Tibial artery (tissue), 4 donors: ENCODE data around the gene RXYLT1.
"Not testable (repeated sequence)": the region's sequence is repeated elsewhere in the genome, so short reads cannot be mapped to it uniquely, and the experiment has no call there.

Experiments
- DNase-seq, 2 donors: peaks; one replicate each; pipeline ENCODE4 v3.0.0-alpha.2; 2019
- H3K27ac ChIP-seq, 2 donors: fragments of 200-600 bp; sonication (generic) in 1 of 2; 1 replicate in 1 of 2; 2 replicates in 1 of 2; pipeline ENCODE4 v1.5.1; 2018 to 2019; ENCODE audit warnings: mild to moderate bottlenecking in 1 of 2
- H3K27me3 ChIP-seq, 2 donors: fragments of 200-600 bp; sonication (generic) in 1 of 2; one replicate each; pipeline versions ENCODE4 v1.5.1 to v1.6.0; 2016 to 2019
- H3K36me3 ChIP-seq, 3 donors: fragments of 200-600 bp; sonication (generic) in 2 of 3; one replicate each; pipeline ENCODE4 v1.5.1; 2016 to 2019; ENCODE audit warnings: mild to moderate bottlenecking in 2 of 3
- H3K4me1 ChIP-seq, 4 donors: fragments of 200-600 bp; sonication (generic) in 2 of 4; 1 replicate in 3 of 4; 2 replicates in 1 of 4; pipeline ENCODE4 v1.5.1; 2016 to 2019
- H3K4me3 ChIP-seq, 2 donors: fragments of 200-600 bp; sonication (generic) in 1 of 2; 1 replicate in 1 of 2; 2 replicates in 1 of 2; pipeline ENCODE4 v1.5.1; 2018 to 2019; ENCODE audit warnings: mild to moderate bottlenecking in 2 of 2
- H3K9me3 ChIP-seq, 3 donors: fragments of 200-600 bp; sonication (generic) in 1 of 3; one replicate each; pipeline ENCODE4 v1.5.1; 2016 to 2019
- CTCF ChIP-seq, 2 experiments: fragments of 200-600 bp in 1 of 2; fragments of 450-650 bp in 1 of 2; IDR thresholded peaks; one replicate each; pipeline ENCODE4 v1.5.1; 2017 to 2019; ENCODE audit warnings: antibody characterized with exemption in 2 of 2, mild to moderate bottlenecking in 1 of 2, moderate library complexity in 1 of 2
- intact Hi-C: fragments of 100-400 bp; cut with DNase I; formaldehyde crosslinking; loops from one replicate; pipeline ENCODE4 v1.15.0; 2023; ENCODE audit warnings: low total_unique reads

RXYLT1 gene

GRCh38 chr12:63841571-63841970 is 61.9 kb downstream of the RXYLT1 start:
- DNase-seq: no peak
- no peak overlapping the region for H3K4me3 ChIP-seq
- intact Hi-C loops: loop anchor here (5.0 to 10.0 kb wide), 3 partner anchors 243 to 543 kb away; no protein-coding TSS in a partner anchor
- H3K9me3 ChIP-seq: no peaks in the 10 kb centered on the region
- no peaks in the 10 kb centered on the region for H3K27me3 ChIP-seq
- no peaks in the 10 kb centered on the region for H3K36me3 ChIP-seq
- TF ChIP-seq CTCF (IDR thresholded peaks at IDR 0.05): no peak
- H3K4me1 ChIP-seq: peaks cover 0 to 23% (median 8%) of the 10 kb centered on the region in 4 donors
- peak overlapping the region in 1 of 2 donors; percentile 8 for H3K27ac ChIP-seq

GRCh38 chr12:63842750-63843149 is 63.0 kb downstream of the RXYLT1 start:
- H3K36me3 ChIP-seq, H3K27me3 ChIP-seq, DNase-seq, H3K9me3 ChIP-seq: not testable (repeated sequence)
- peak overlapping the region; percentile 92 to 97 for H3K27ac ChIP-seq
- intact Hi-C loops: loop anchor here (5.0 to 10.0 kb wide), 3 partner anchors 242 to 542 kb away; no protein-coding TSS in a partner anchor
- peak overlapping the region; percentile 91 to 93 for H3K4me3 ChIP-seq
- H3K4me1 ChIP-seq: peaks cover 0 to 32% (median 9%) of the 10 kb centered on the region in 4 donors

DNA sequence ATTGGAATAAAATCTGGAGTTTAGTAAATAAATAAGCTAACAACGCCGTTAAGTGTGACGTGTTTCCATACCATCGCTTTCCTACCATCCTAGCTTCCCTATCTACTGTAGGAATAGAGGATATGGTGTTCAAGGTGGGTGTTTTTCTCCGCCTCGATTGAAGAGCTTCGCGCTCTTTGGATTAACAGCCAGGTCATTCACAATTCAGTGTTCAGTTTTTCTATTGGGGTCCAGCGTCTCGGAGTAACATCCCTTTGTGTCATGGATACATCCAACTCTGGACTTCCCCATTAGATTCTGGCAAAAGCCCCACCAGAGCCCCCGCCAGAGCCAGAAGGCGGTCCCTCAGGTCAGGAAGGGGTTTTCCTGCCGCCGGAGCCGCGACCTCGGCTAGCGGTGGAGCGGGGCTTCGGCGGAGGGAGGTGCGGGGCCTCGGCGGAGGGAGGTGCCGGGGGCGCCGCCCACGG is 63.6 kb downstream of the RXYLT1 start:
- intact Hi-C loops: loop anchor here (5.0 to 10.0 kb wide), 3 partner anchors 242 to 542 kb away; no protein-coding TSS in a partner anchor
- TF ChIP-seq CTCF (IDR thresholded peaks at IDR 0.05): no peak
- H3K9me3 ChIP-seq: no peaks in the 10 kb centered on the region
- peaks cover 0 to 32% (median 9%) of the 10 kb centered on the region in 4 donors for H3K4me1 ChIP-seq
- DNase-seq: no peak
- H3K4me3 ChIP-seq: peak overlapping the region; percentile 91 to 93
- peak overlapping the region; percentile 92 to 97 for H3K27ac ChIP-seq
- no peaks in the 10 kb centered on the region for H3K27me3 ChIP-seq
- H3K36me3 ChIP-seq: no peaks in the 10 kb centered on the region

GRCh38 chr12:63843721-63844390 is 64.1 kb downstream of the RXYLT1 start:
- Histone ChIP-seq H3K4me1 (peaks cover 0 to 32% (median 9%) of the 10 kb centered on the region in 4 donors), H3K27ac (peak overlapping the region; percentile 92 to 97), H3K27me3 (no peaks in the 10 kb centered on the region), H3K36me3 (no peaks in the 10 kb centered on the region), H3K4me3 (peak overlapping the region; percentile 91 to 93), H3K9me3 (no peaks in the 10 kb centered on the region)
- intact Hi-C loops: loop anchor here (5.0 to 10.0 kb wide), 3 partner anchors 241 to 541 kb away; no protein-coding TSS in a partner anchor
- TF ChIP-seq CTCF (IDR thresholded peaks at IDR 0.05): peak; percentile 93 to 98
- peak; percentile 88 to 95 for DNase-seq

DNA sequence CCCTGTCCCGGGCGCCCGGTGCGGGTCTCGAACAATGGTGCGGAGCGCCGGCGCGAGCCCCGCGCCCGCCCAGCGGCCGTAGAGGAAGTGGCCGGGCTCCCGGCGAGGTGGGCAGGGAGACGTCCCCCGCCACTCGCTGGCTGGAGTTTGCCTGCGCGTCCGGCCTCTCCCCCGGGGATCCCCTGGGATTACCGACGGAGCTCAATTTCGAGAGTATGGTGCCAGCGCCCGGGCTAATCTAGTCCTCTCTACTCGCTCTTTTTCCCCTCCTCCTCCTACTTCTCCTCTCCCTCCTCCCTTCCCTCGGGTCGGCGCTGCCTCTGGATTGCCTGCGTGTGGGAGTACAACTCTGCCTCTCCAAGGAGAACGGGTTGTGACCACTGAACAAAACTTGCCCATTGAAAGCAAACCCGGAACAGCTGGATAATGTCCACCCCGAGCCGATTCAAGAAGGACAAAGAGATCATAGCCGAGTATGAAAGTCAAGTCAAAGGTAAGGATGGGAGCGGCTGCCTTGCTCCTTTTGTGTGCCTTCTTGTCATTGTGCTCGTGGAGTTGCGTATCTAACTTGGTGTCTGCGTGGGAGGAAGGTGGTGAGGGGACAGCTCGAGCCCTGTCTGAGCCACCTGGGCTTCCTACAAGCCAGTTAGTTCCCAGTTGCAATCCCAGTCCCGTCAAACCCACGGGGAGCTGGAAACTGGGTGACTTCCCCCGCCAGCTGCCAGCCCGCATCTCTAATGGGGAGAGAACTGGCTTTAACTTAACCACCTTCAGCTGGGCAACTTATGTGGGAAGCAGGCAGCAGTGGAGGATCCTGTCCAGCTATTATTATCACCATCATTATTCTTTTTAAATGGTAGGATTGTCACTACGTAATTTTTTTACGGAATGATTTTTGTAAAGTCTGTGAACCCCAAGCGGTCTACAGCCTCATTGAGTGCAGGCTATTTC is 65.0 kb downstream of the RXYLT1 start, which contains the start of gene SRGAP1:
TSS of gene SRGAP1 (plus strand) at position 310 of the 951 bp plus-strand sequence. CDS start at position 427, 117 bp downstream.
- no peak for TF ChIP-seq CTCF (IDR thresholded peaks at IDR 0.05)
- intact Hi-C loops: loop anchor here (5.0 to 10.0 kb wide), 3 partner anchors 240 to 540 kb away; no protein-coding TSS in a partner anchor
- peak within 1 kb of the TSS; percentile 91 to 93 for H3K4me3 ChIP-seq
- peaks cover 0 to 32% (median 9%) of the 10 kb centered on the region in 4 donors for H3K4me1 ChIP-seq
- H3K27me3 ChIP-seq: no peaks in the 10 kb centered on the region
- no peaks in the 10 kb centered on the region for H3K36me3 ChIP-seq
- DNase-seq: peak; percentile 76 to 88
- no peaks in the 10 kb centered on the region for H3K9me3 ChIP-seq
- peak within 1 kb of the TSS; percentile 92 to 97 for H3K27ac ChIP-seq
